BLaER1 treated with 17β-estradiol and CSF1 and Interleukin-3, amounts not matched to agents 10 nM and 100 nM (cell line): Measurements from ENCODE around the gene EIF2D.
A peak's percentile ranks its signal among the peaks of the same experiment; 100 is the strongest.

Source experiments
- H3K27ac ChIP-seq, 11 experiments: shearing (Covaris generic); formaldehyde crosslinking; 2 replicates each; pipeline ENCODE4 v1.8.1; 2022
- H3K27me3 ChIP-seq, 11 experiments: shearing (Covaris generic); formaldehyde crosslinking; 2 replicates each; pipeline ENCODE4 v1.8.1; 2022
- H3K36me3 ChIP-seq, 11 experiments: shearing (Covaris generic); formaldehyde crosslinking; 2 replicates each; pipeline ENCODE4 v1.8.1; 2022
- H3K4me1 ChIP-seq, 10 experiments: shearing (Covaris generic); formaldehyde crosslinking; 2 replicates each; pipeline ENCODE4 v1.8.1; 2022
- H3K4me2 ChIP-seq, 11 experiments: shearing (Covaris generic); formaldehyde crosslinking; 2 replicates each; pipeline ENCODE4 v1.8.1; 2022
- H3K4me3 ChIP-seq, 10 experiments: shearing (Covaris generic); formaldehyde crosslinking; 2 replicates each; pipeline ENCODE4 v1.8.1; 2022
- H3K9ac ChIP-seq, 11 experiments: shearing (Covaris generic); formaldehyde crosslinking; 2 replicates each; pipeline ENCODE4 v1.8.1; 2022
- H3K9me3 ChIP-seq, 11 experiments: shearing (Covaris generic); formaldehyde crosslinking; replicated peaks in 1 of 11; 2 replicates each; pipeline ENCODE4 v1.8.1; 2022
- H4K20me1 ChIP-seq, 11 experiments: shearing (Covaris generic); formaldehyde crosslinking; 2 replicates each; pipeline ENCODE4 v1.8.1; 2022
- Cebpa-rat ChIP-seq, 11 experiments: shearing (Covaris generic); IDR thresholded peaks; 2 replicates each; pipeline ENCODE4 v1.8.1; 2022

Gene EIF2D, protein sequence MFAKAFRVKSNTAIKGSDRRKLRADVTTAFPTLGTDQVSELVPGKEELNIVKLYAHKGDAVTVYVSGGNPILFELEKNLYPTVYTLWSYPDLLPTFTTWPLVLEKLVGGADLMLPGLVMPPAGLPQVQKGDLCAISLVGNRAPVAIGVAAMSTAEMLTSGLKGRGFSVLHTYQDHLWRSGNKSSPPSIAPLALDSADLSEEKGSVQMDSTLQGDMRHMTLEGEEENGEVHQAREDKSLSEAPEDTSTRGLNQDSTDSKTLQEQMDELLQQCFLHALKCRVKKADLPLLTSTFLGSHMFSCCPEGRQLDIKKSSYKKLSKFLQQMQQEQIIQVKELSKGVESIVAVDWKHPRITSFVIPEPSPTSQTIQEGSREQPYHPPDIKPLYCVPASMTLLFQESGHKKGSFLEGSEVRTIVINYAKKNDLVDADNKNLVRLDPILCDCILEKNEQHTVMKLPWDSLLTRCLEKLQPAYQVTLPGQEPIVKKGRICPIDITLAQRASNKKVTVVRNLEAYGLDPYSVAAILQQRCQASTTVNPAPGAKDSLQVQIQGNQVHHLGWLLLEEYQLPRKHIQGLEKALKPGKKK

GRCh38 chr1:206612129-206612876, at the start of gene EIF2D:
TSS of gene EIF2D (minus strand) at chr1:206612465. CDS start at chr1:206612342, 123 bp downstream.
- TF ChIP-seq Cebpa-rat (IDR thresholded peaks at IDR 0.05) = no peak
- peak within 1 kb of the TSS; percentile 85 to 96 (median 91) for H3K9ac ChIP-seq
- no peaks in the 10 kb centered on the region for H4K20me1 ChIP-seq

DNA sequence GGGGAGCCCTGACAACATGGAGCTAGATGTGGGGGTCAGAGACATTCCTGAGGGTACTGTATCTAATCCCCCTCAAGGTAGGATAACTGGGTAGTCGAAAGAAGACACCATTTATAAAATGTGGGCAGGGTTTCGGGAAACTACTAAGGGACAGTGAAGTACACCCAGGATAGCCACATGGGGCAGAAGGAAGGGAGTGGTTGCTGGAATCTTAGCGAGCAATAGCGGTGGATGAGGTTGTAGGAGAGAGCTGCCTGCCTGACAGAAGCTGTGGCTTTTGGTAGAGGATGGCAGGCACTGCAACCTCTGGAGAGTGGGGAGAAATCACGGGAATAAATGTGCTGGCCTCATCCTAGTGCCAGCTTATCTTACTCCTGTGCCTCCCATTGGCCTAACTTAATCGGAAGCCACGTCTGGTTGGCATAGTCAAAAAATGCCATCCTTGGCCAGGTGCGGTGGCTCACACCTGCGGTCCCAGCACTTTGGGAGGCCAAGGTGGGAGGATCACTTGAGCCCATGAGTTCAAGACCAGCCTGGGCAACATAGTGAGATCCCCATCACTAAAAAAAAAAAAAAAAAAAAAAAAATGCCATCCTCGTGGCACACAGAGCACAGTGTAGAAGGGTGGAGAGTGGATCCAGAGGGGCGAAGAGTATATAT, 49.0 kb upstream of the EIF2D start:
- H3K9me3 ChIP-seq = no peaks in the 10 kb centered on the region
- peaks cover 0 to 53% (median 0%) of the 10 kb centered on the region in 11 experiments; a peak in 4 of 22 replicates for H3K27me3 ChIP-seq
- H3K4me2 ChIP-seq = peak overlapping the region in 7 of 11 experiments; percentile 93 to 100 (median 98); a peak in 14 of 22 replicates
- peak overlapping the region in 6 of 11 experiments; percentile 83 to 98 (median 93); a peak in 11 of 22 replicates for H3K27ac ChIP-seq
- no peak for TF ChIP-seq Cebpa-rat (IDR thresholded peaks at IDR 0.05)
- no peak overlapping the region for H3K4me3 ChIP-seq
- peaks cover 66 to 100% (median 97%) of the 10 kb centered on the region in 10 experiments for H3K4me1 ChIP-seq
- H3K36me3 ChIP-seq = no peaks in the 10 kb centered on the region; a peak in 1 of 22 replicates
- H3K9ac ChIP-seq = peak overlapping the region in 3 of 11 experiments; percentile 14 to 92 (median 87); a peak in 2 of 22 replicates
- H4K20me1 ChIP-seq = peaks cover 0 to 7% (median 0%) of the 10 kb centered on the region in 11 experiments; a peak in 2 of 22 replicates

More at GRCh38 chr1:206612129-206612876, at the start of gene EIF2D:
- no peaks in the 10 kb centered on the region for H3K9me3 ChIP-seq
- peaks cover 27 to 45% (median 35%) of the 10 kb centered on the region in 10 experiments for H3K4me1 ChIP-seq
- H3K27ac ChIP-seq = peak within 1 kb of the TSS; percentile 83 to 95 (median 91)
- peaks cover 0 to 33% (median 15%) of the 10 kb centered on the region in 11 experiments; a peak in 17 of 22 replicates for H3K36me3 ChIP-seq
- H3K4me3 ChIP-seq = peak within 1 kb of the TSS; percentile 63 to 81 (median 74)
- H3K4me2 ChIP-seq = peak within 1 kb of the TSS; percentile 82 to 97 (median 92)
- no peaks in the 10 kb centered on the region for H3K27me3 ChIP-seq

DNA sequence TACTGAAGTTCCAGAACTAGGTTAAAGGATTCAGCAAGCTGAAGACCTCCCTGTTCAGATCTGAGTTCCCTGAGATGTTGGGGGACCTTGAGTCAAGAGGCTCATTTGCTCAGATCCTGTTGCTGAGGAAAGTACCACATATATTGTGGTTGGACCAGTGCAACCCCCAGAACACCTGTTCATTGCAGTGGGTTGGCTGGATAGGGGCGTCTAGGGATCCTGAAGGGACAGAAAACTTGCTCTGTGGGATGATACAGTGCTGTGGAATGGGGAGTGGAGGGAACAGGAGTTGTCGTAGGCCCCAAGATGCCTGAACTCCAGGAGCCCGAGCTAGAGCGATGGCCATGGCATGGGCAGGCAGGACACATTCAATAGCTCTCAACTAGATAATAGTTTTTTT, 47.9 kb upstream of the EIF2D start:
- H3K4me2 ChIP-seq = peak overlapping the region; percentile 84 to 100 (median 93); a peak in 21 of 22 replicates
- H3K4me3 ChIP-seq = peak overlapping the region in 6 of 10 experiments; percentile 43 to 57 (median 52); a peak in 8 of 20 replicates
- peak overlapping the region in 9 of 11 experiments; percentile 44 to 92 (median 78); a peak in 14 of 22 replicates for H3K9ac ChIP-seq
- H3K27ac ChIP-seq = peak overlapping the region in 8 of 11 experiments; percentile 75 to 98 (median 92); a peak in 16 of 22 replicates
- peaks cover 64 to 100% (median 97%) of the 10 kb centered on the region in 10 experiments for H3K4me1 ChIP-seq
- peaks cover 0 to 43% (median 0%) of the 10 kb centered on the region in 11 experiments; a peak in 4 of 22 replicates for H3K27me3 ChIP-seq
- TF ChIP-seq Cebpa-rat (IDR thresholded peaks at IDR 0.05) = no peak
- peaks cover 0 to 7% (median 0%) of the 10 kb centered on the region in 11 experiments; a peak in 2 of 22 replicates for H4K20me1 ChIP-seq
- H3K9me3 ChIP-seq = no peaks in the 10 kb centered on the region
- peaks cover 0 to 3% (median 0%) of the 10 kb centered on the region in 11 experiments; a peak in 4 of 22 replicates for H3K36me3 ChIP-seq

GRCh38 chr1:206658981-206659273, 46.7 kb upstream of the EIF2D start:
- peak overlapping the region in 10 of 11 experiments; percentile 37 to 98 (median 88); a peak in 18 of 22 replicates for H3K27ac ChIP-seq
- peak overlapping the region; percentile 84 to 100 (median 93) for H3K4me2 ChIP-seq
- peak overlapping the region in 10 of 11 experiments; percentile 44 to 92 (median 77); a peak in 18 of 22 replicates for H3K9ac ChIP-seq
- peaks cover 0 to 6% (median 0%) of the 10 kb centered on the region in 11 experiments; a peak in 2 of 22 replicates for H4K20me1 ChIP-seq
- H3K9me3 ChIP-seq = no peaks in the 10 kb centered on the region
- peaks cover 0 to 33% (median 0%) of the 10 kb centered on the region in 11 experiments; a peak in 4 of 22 replicates for H3K27me3 ChIP-seq
- peaks cover 65 to 100% (median 97%) of the 10 kb centered on the region in 10 experiments for H3K4me1 ChIP-seq
- TF ChIP-seq Cebpa-rat (IDR thresholded peaks at IDR 0.05) = no peak
- H3K4me3 ChIP-seq = peak overlapping the region in 8 of 10 experiments; percentile 27 to 57 (median 48); a peak in 15 of 20 replicates
- peaks cover 0 to 14% (median 3%) of the 10 kb centered on the region in 11 experiments; a peak in 6 of 22 replicates for H3K36me3 ChIP-seq

GRCh38 chr1:206658264-206658980, 46.2 kb upstream of the EIF2D start:
- peak in 8 of 11 experiments; percentile 20 to 95 (median 84); a peak in 14 of 22 replicates for TF ChIP-seq Cebpa-rat (IDR thresholded peaks at IDR 0.05)
- peak overlapping the region; percentile 84 to 100 (median 93) for H3K4me2 ChIP-seq

DNA sequence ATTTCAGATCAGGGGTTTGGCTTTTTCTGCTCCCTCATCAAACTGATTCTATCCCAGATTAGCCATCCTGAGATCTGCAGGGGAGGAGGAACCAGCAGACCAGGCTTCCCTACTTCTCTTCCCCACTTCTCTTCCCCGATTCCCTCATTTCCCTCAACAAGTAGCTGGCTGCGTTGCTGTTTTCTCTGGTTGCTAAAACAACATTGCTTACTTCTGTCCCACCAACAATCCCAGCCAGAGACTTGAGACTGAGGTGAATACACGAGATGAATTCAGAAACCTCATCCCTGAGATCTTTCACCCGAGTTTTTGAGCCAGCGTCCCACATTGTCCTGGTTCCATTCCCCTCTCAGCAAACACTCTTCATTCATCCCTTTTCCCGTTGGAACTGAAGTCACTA, 45.5 kb upstream of the EIF2D start:
- peak overlapping the region; percentile 84 to 100 (median 93) for H3K4me2 ChIP-seq
- peak overlapping the region in 10 of 11 experiments; percentile 10 to 98 (median 88); a peak in 19 of 22 replicates for H3K27ac ChIP-seq
- peaks cover 0 to 22% (median 0%) of the 10 kb centered on the region in 11 experiments; a peak in 4 of 22 replicates for H3K27me3 ChIP-seq
- peaks cover 62 to 100% (median 97%) of the 10 kb centered on the region in 10 experiments for H3K4me1 ChIP-seq
- H3K9ac ChIP-seq = peak overlapping the region in 9 of 11 experiments; percentile 37 to 92 (median 78); a peak in 17 of 22 replicates
- peak overlapping the region in 7 of 10 experiments; percentile 8 to 55 (median 45); a peak in 11 of 20 replicates for H3K4me3 ChIP-seq
- no peak for TF ChIP-seq Cebpa-rat (IDR thresholded peaks at IDR 0.05)
- H4K20me1 ChIP-seq = no peaks in the 10 kb centered on the region; a peak in 2 of 22 replicates
- no peaks in the 10 kb centered on the region for H3K9me3 ChIP-seq
- H3K36me3 ChIP-seq = peaks cover 0 to 25% (median 14%) of the 10 kb centered on the region in 11 experiments; a peak in 8 of 22 replicates

More at GRCh38 chr1:206658264-206658980, 46.2 kb upstream of the EIF2D start:
- Histone ChIP-seq H3K9ac (peak overlapping the region in 10 of 11 experiments; percentile 36 to 92 (median 77); a peak in 18 of 22 replicates), H3K4me3 (peak overlapping the region in 9 of 10 experiments; percentile 12 to 57 (median 45); a peak in 15 of 20 replicates), H3K27me3 (peaks cover 0 to 28% (median 0%) of the 10 kb centered on the region in 11 experiments; a peak in 4 of 22 replicates), H4K20me1 (peaks cover 0 to under 1% (median 0%) of the 10 kb centered on the region in 11 experiments; a peak in 2 of 22 replicates), H3K4me1 (peaks cover 62 to 100% (median 97%) of the 10 kb centered on the region in 10 experiments), H3K36me3 (peaks cover 0 to 18% (median 8%) of the 10 kb centered on the region in 11 experiments; a peak in 7 of 22 replicates), H3K9me3 (no peaks in the 10 kb centered on the region), H3K27ac (peak overlapping the region in 10 of 11 experiments; percentile 37 to 98 (median 88); a peak in 19 of 22 replicates)
